Ascending aorta (tissue), 2 donors: ENCODE measurements around the gene LRP1B. TPM values are rescaled to one million over a fixed set of nuclear protein-coding genes. Genes with fewer than 3 reads are reported as not detected.
"Not testable (repeated sequence)": the region's sequence is repeated elsewhere in the genome, so short reads cannot be mapped to it uniquely, and the experiment has no call there.

Source experiments
- DNase-seq, 2 donors: peaks; one replicate each; pipeline ENCODE4 v3.0.0-alpha.2; 2019; ENCODE audit warnings: low spot score in 2 of 2
- H3K27ac ChIP-seq, 2 donors: fragments of 200-600 bp; sonication (generic); one replicate each; pipeline ENCODE4 v1.5.1; 2016 to 2017; ENCODE audit warnings: mild to moderate bottlenecking in 1 of 2
- H3K27me3 ChIP-seq: fragments of 200-600 bp; sonication (generic); one replicate; pipeline ENCODE4 v1.5.1; 2017
- H3K36me3 ChIP-seq, 2 donors: fragments of 200-600 bp; sonication (generic); one replicate each; pipeline ENCODE4 v1.5.1; 2016
- H3K4me1 ChIP-seq, 2 donors: fragments of 200-600 bp; sonication (generic); one replicate each; pipeline ENCODE4 v1.5.1; 2016 to 2017; ENCODE audit warnings: mild to moderate bottlenecking in 1 of 2
- H3K4me3 ChIP-seq, 2 donors: fragments of 200-600 bp; sonication (generic); one replicate each; pipeline ENCODE4 v1.5.1; 2016 to 2017; ENCODE audit warnings: mild to moderate bottlenecking in 1 of 2
- H3K9me3 ChIP-seq, 2 donors: fragments of 200-600 bp; sonication (generic); one replicate each; pipeline ENCODE4 v1.5.1; 2016
- CTCF ChIP-seq, 3 experiments: fragments of 200-600 bp in 2 of 3; fragments of 450-650 bp in 1 of 3; sonication (generic) in 2 of 3; IDR thresholded peaks; one replicate each; pipeline ENCODE4 v1.5.1; 2016 to 2019; ENCODE audit warnings: antibody characterized with exemption in 3 of 3, mild to moderate bottlenecking in 1 of 3, moderate library complexity in 1 of 3
- intact Hi-C: fragments of 100-400 bp; cut with DNase I; formaldehyde crosslinking; loops from one replicate; pipeline ENCODE4 v1.15.1; 2023
- total RNA-seq: library from RNA; depleted of rRNA; stranded (reverse); fragments of >200 nt; gene quantifications from one replicate; pipeline ENCODE4 v1.1.0, GENCODE V29; 2016

Gene LRP1B
- total RNA-seq, 1 donor from 2014 or later, result not detected

DNA sequence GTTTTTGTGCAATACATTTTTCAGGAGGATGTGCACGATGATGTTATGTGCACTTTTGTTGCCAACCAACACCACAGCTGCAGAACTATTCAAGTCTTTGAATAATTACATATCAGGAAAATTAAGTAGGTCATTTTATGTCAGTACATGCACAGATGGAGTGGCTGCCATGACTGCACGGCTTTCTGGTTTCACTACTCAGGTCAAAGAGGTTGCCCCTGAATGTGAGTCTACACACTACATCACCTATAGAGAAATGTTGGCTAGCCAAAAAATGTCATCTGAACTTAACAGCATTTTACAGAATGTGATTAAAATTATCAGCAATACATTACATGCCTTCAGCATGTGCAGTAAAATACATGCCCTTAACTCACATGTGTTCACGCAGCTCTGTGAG is 1713.3 kb downstream of the LRP1B start:
- no peaks in the 10 kb centered on the region for H3K27me3 ChIP-seq
- H3K27ac ChIP-seq, result no peak overlapping the region
- H3K4me1 ChIP-seq, result no peaks in the 10 kb centered on the region
- no peaks in the 10 kb centered on the region for H3K9me3 ChIP-seq
- intact Hi-C loops, result no loop called here
- H3K36me3 ChIP-seq, result no peaks in the 10 kb centered on the region
- H3K4me3 ChIP-seq, result no peak overlapping the region
- no peak for DNase-seq
- no peak for TF ChIP-seq CTCF (IDR thresholded peaks at IDR 0.05)

- Histone ChIP-seq H3K27ac (no peak overlapping the region), H3K27me3 (no peaks in the 10 kb centered on the region), H3K4me3 (no peak overlapping the region), H3K36me3 (no peaks in the 10 kb centered on the region), H3K9me3 (no peaks in the 10 kb centered on the region), H3K4me1 (no peaks in the 10 kb centered on the region)
- intact Hi-C loops, result no loop called here
- no peak for DNase-seq
- TF ChIP-seq CTCF (IDR thresholded peaks at IDR 0.05), result no peak
These were observed 1714.2 kb downstream of the LRP1B start for GRCh38 chr2:140416577-140416976.

GRCh38 chr2:140415035-140415434 is 1715.8 kb downstream of the LRP1B start:
- H3K4me1 ChIP-seq, H3K9me3 ChIP-seq, H3K27ac ChIP-seq, intact Hi-C loops, H3K27me3 ChIP-seq, H3K36me3 ChIP-seq, DNase-seq, H3K4me3 ChIP-seq: not testable (repeated sequence)

- no peak overlapping the region for H3K4me3 ChIP-seq
- H3K9me3 ChIP-seq, result no peaks in the 10 kb centered on the region
- no peak for DNase-seq
- no peaks in the 10 kb centered on the region for H3K36me3 ChIP-seq
- intact Hi-C loops, result no loop called here
- no peak overlapping the region for H3K27ac ChIP-seq
- H3K27me3 ChIP-seq, result no peaks in the 10 kb centered on the region
- H3K4me1 ChIP-seq, result no peaks in the 10 kb centered on the region
- TF ChIP-seq CTCF (IDR thresholded peaks at IDR 0.05), result no peak
These were observed 1720.1 kb downstream of the LRP1B start for GRCh38 chr2:140410695-140411094.

DNA sequence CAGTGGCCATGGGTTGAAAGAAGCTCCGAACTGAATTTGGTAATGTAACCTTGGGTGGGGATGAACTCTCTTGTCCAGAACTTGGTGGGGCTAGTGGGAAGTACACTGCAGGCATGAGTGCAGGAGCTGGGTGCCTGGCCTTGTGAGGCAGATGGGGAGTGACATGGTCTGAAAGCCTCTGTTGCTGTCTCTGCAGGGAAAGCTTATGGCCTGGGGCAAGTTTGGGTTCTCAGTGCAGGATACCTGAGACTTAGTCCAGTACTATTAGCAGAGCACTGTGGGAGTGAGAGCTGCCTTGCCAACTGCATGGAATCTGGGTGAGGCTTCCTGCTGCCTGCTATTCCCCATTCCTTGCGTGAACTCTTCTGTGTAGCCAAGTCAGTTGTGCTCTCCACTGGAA is 1729.8 kb downstream of the LRP1B start:
- Histone ChIP-seq H3K4me1 (no peaks in the 10 kb centered on the region), H3K36me3 (no peaks in the 10 kb centered on the region), H3K27me3 (no peaks in the 10 kb centered on the region), H3K27ac (no peak overlapping the region), H3K9me3 (peaks cover 0 to 24% of the 10 kb centered on the region in 2 donors), H3K4me3 (no peak overlapping the region)
- intact Hi-C loops, result no loop called here
- DNase-seq, result no peak
- no peak for TF ChIP-seq CTCF (IDR thresholded peaks at IDR 0.05)

DNA sequence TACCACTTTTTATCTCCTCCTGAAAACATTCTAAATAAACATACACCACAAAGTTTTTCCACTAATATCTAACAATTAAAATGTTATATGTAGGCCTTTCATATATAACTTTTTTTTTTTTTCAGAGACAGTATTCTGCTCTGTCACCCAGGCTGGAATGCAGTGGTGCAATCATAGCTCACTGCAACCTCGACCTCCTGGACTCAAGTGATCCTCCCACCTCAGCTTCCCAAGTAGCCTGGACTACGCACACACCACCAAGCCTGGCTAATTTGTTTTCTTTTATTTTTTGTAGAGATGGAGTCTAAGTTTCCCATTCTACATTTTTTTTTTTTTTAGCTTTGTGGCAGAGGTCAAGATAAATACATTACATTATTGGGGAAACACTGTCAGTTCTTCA is 1738.0 kb downstream of the LRP1B start:
- no peak for TF ChIP-seq CTCF (IDR thresholded peaks at IDR 0.05)
- Histone ChIP-seq H3K27me3 (no peaks in the 10 kb centered on the region), H3K27ac (no peak overlapping the region), H3K9me3 (no peaks in the 10 kb centered on the region), H3K4me3 (no peak overlapping the region), H3K4me1 (no peaks in the 10 kb centered on the region), H3K36me3 (no peaks in the 10 kb centered on the region)
- DNase-seq, result no peak
- intact Hi-C loops, result no loop called here
